UCSD-AML1 (cell line): Measurements from ENCODE around the gene TMEM94.
"Not testable (repeated sequence)": the region's sequence is repeated elsewhere in the genome, so short reads cannot be mapped to it uniquely, and the experiment has no call there.

ENCODE experiments used
- DNase-seq: peaks from one replicate; lab custom pipeline; 2025; ENCODE audit not compliant: unreplicated experiment; lab: John Stamatoyannopoulos, UW

The TMEM94 gene

GRCh38 chr17:75476271-75476671 lies 19.8 kb downstream of the TMEM94 start:
- no peak for DNase-seq

- no peak for DNase-seq
Measured at GRCh38 chr17:75476752-75477489, 20.5 kb downstream of the TMEM94 start.

- not testable (repeated sequence) for DNase-seq
Measured at GRCh38 chr17:75477490-75477862, 21.0 kb downstream of the TMEM94 start.

GRCh38 chr17:75478508-75478907 lies 22.1 kb downstream of the TMEM94 start:
- DNase-seq: no peak

- no peak for DNase-seq
Measured at GRCh38 chr17:75480281-75480680, 23.8 kb downstream of the TMEM94 start.

GRCh38 chr17:75481194-75482068 lies 25.0 kb downstream of the TMEM94 start:
- no peak for DNase-seq

- DNase-seq: no peak
Measured at GRCh38 chr17:75482098-75482942, 25.9 kb downstream of the TMEM94 start.

GRCh38 chr17:75485688-75486087 lies 29.3 kb downstream of the TMEM94 start:
- DNase-seq: no peak

GRCh38 chr17:75486151-75486550 lies 29.7 kb downstream of the TMEM94 start:
- DNase-seq: no peak

GRCh38 chr17:75486951-75487350 lies 30.5 kb downstream of the TMEM94 start:
- DNase-seq: no peak

GRCh38 chr17:75487351-75488070 lies 31.1 kb downstream of the TMEM94 start:
- peak; percentile 81 for DNase-seq

GRCh38 chr17:75488693-75489510 lies 32.5 kb downstream of the TMEM94 start:
- no peak for DNase-seq

- DNase-seq: no peak
Measured at GRCh38 chr17:75489511-75489955, 33.1 kb downstream of the TMEM94 start.

GRCh38 chr17:75490173-75490743 lies 33.8 kb downstream of the TMEM94 start:
- DNase-seq: no peak

- DNase-seq: peak; percentile 48
Measured at GRCh38 chr17:75490953-75491649, 34.7 kb downstream of the TMEM94 start.

- DNase-seq: no peak
Measured at GRCh38 chr17:75491680-75492079, 35.2 kb downstream of the TMEM94 start.

- DNase-seq: no peak
Measured at GRCh38 chr17:75492555-75493168, 36.2 kb downstream of the TMEM94 start.

- DNase-seq: no peak
Measured at GRCh38 chr17:75493476-75494129, 37.2 kb downstream of the TMEM94 start.
